CD4-positive, alpha-beta T cell (primary cell): ENCODE data around the gene AP3M1. TPM values are rescaled to one million over a fixed set of nuclear protein-coding genes. Genes with fewer than 3 reads are reported as not detected.

Experiments
- ATAC-seq: fragments of 200-7000 bp; cut with Tn5 transposase; one replicate; pipeline ENCODE4 v1.10.0; 2022; ENCODE audit warnings: mild to moderate bottlenecking; ENCODE audit not compliant: poor library complexity
- CTCF ChIA-PET: fragments of 350-600 bp; sonication (Branson Sonifier 250); formaldehyde crosslinking; loops from one replicate; lab custom pipeline; 2021; ENCODE audit warnings: antibody characterized with exemption, inconsistent platforms; lab: Charles Lee
- POLR2A ChIA-PET: fragments of 350-600 bp; sonication (Branson Sonifier 250); formaldehyde crosslinking; loops from one replicate; lab custom pipeline; 2021; ENCODE audit warnings: antibody characterized with exemption, inconsistent platforms; lab: Charles Lee
- DNase-seq, 14 experiments: peaks; one replicate each; pipeline ENCODE4 v3.0.0-alpha.2; 2013 to 2020; ENCODE audit warnings: mixed read lengths in 2 of 14
- H3K27ac ChIP-seq, 2 donors: one replicate each; pipeline versions ENCODE4 v1.5.1 to v1.7.0; 2013; ENCODE audit warnings: low read length in 2 of 2, low read depth in 1 of 2, mild to moderate bottlenecking in 1 of 2
- H3K27me3 ChIP-seq, 2 experiments: 1 replicate in 1 of 2; 2 replicates in 1 of 2; pipeline versions ENCODE4 v1.6.1 to v1.7.0; 2013; ENCODE audit warnings: low read length in 2 of 2, control low read depth in 1 of 2, mild to moderate bottlenecking in 1 of 2, moderate library complexity in 1 of 2; ENCODE audit not compliant: insufficient read depth in 2 of 2, control insufficient read depth in 1 of 2
- H3K36me3 ChIP-seq: one replicate; pipeline ENCODE4 v1.6.1; 2013; ENCODE audit warnings: low read length, control low read depth; ENCODE audit not compliant: insufficient read depth
- H3K4me1 ChIP-seq: one replicate; pipeline ENCODE4 v1.6.1; 2013; ENCODE audit warnings: low read length, control low read depth; ENCODE audit not compliant: insufficient read depth
- H3K4me3 ChIP-seq: one replicate; pipeline ENCODE4 v1.5.1; 2013; ENCODE audit warnings: mild to moderate bottlenecking, low read length, moderate library complexity
- H3K9me3 ChIP-seq, 2 experiments: 1 replicate in 1 of 2; 2 replicates in 1 of 2; pipeline versions ENCODE4 v1.6.1 to v1.7.0; 2013; ENCODE audit warnings: low read length in 2 of 2, mild to moderate bottlenecking in 2 of 2, control low read depth in 1 of 2, moderate library complexity in 1 of 2; ENCODE audit not compliant: control insufficient read depth in 1 of 2, insufficient read depth in 1 of 2
- H3K27ac Mint-ChIP-seq: one replicate; pipeline ENCODE4 v1.8.0; 2020; ENCODE audit warnings: mixed read lengths
- H3K27me3 Mint-ChIP-seq: one replicate; pipeline ENCODE4 v1.8.0; 2021; ENCODE audit warnings: mixed read lengths
- H3K36me3 Mint-ChIP-seq: one replicate; pipeline ENCODE4 v1.8.0; 2021; ENCODE audit warnings: low read depth, mixed read lengths
- H3K4me1 Mint-ChIP-seq: one replicate; pipeline ENCODE4 v1.8.0; 2021; ENCODE audit warnings: low read depth, mixed read lengths
- H3K4me3 Mint-ChIP-seq: one replicate; pipeline ENCODE4 v1.8.0; 2020; ENCODE audit warnings: mild to moderate bottlenecking, mixed read lengths
- H3K9me3 Mint-ChIP-seq: one replicate; pipeline ENCODE4 v1.8.0; 2020; ENCODE audit warnings: mixed read lengths
- CTCF ChIP-seq: fragments of 200-600 bp; IDR thresholded peaks from one replicate; pipeline ENCODE4 v1.8.0; 2022; ENCODE audit warnings: antibody characterized with exemption, mild to moderate bottlenecking
- intact Hi-C, 2 experiments: fragments of 100-400 bp; cut with DNase I in 1 of 2; cut with micrococcal nuclease in 1 of 2; formaldehyde crosslinking; loops; one replicate each; pipeline versions ENCODE4 v1.15.1 to v1.9.0; 2023 to 2025; cut with DNase I, micrococcal nuclease
- total RNA-seq, 174 experiments: library from RNA in 2 of 174; stranded (reverse) in 2 of 174; gene quantifications; one replicate each; pipeline ENCODE4 v1.2.3 and lab custom pipeline; 2021 to 2026

Gene AP3M1
- total RNA-seq, 2 experiments from 2014 or later: 14.8 to 17.6 TPM

GRCh38 chr10:74160013-74160412, 9.4 kb upstream of the AP3M1 start:
- POLR2A ChIA-PET: no interaction called here
- Mint-ChIP-seq H3K4me1 (peaks cover 18% of the 10 kb centered on the region), H3K4me3 (no peak overlapping the region), H3K36me3 (no peaks in the 10 kb centered on the region), H3K27ac (no peak overlapping the region), H3K9me3 (no peaks in the 10 kb centered on the region), H3K27me3 (no peaks in the 10 kb centered on the region)
- Histone ChIP-seq H3K9me3 (no peaks in the 10 kb centered on the region), H3K27ac (no peak overlapping the region), H3K36me3 (no peaks in the 10 kb centered on the region), H3K4me3 (no peak overlapping the region), H3K27me3 (no peaks in the 10 kb centered on the region), H3K4me1 (no peaks in the 10 kb centered on the region)
- intact Hi-C loops: no loop called here
- no peak for TF ChIP-seq CTCF
- ATAC-seq (no peak), DNase-seq (no peak)
- CTCF ChIA-PET: no interaction called here

- Histone ChIP-seq H3K4me1 (peaks cover 6% of the 10 kb centered on the region), H3K9me3 (no peaks in the 10 kb centered on the region), H3K27me3 (no peaks in the 10 kb centered on the region), H3K4me3 (no peak overlapping the region), H3K36me3 (no peaks in the 10 kb centered on the region), H3K27ac (no peak overlapping the region)
- Mint-ChIP-seq H3K36me3 (no peaks in the 10 kb centered on the region), H3K27ac (no peak overlapping the region), H3K4me1 (peaks cover 32% of the 10 kb centered on the region), H3K4me3 (no peak overlapping the region), H3K9me3 (no peaks in the 10 kb centered on the region), H3K27me3 (no peaks in the 10 kb centered on the region)
- TF ChIP-seq CTCF: no peak
- intact Hi-C loops: loop anchor here in 1 of 2 experiments (10.0 kb wide), 2 partner anchors 372 to 422 kb away; partner anchors contain the start of genes CHCHD1 and ZSWIM8
- POLR2A ChIA-PET: no interaction called here
- CTCF ChIA-PET: interaction anchor here (1.3 kb wide), 1 partner anchor 57 kb away, joined by 3 read pairs; no protein-coding TSS in a partner anchor
- ATAC-seq (no peak), DNase-seq (no peak)
These were observed 6.3 kb upstream of the AP3M1 start for GRCh38 chr10:74156919-74157289.

GRCh38 chr10:74153676-74154075, 3.0 kb upstream of the AP3M1 start:
- no peak for TF ChIP-seq CTCF
- ChIA-PET POLR2A (interaction anchor here (0.9 kb wide), 1 partner anchor 14 kb away, joined by 3 read pairs; no protein-coding TSS in a partner anchor), CTCF (no interaction called here)
- H3K9me3 Mint-ChIP-seq: no peaks in the 10 kb centered on the region
- intact Hi-C loops: loop anchor here (5.0 to 10.0 kb wide), 8 partner anchors 59 to 1079 kb away; partner anchors contain the start of genes CAMK2G (in 1 of the 2), CHCHD1 (in 1 of the 2), KAT6B (in 1 of the 2) and VDAC2 (in 1 of the 2)
- no peak overlapping the region for H3K4me3 ChIP-seq
- no peaks in the 10 kb centered on the region for H3K27me3 Mint-ChIP-seq
- H3K27ac Mint-ChIP-seq: no peak overlapping the region
- no peaks in the 10 kb centered on the region for H3K36me3 ChIP-seq
- H3K4me1 Mint-ChIP-seq: peaks cover 35% of the 10 kb centered on the region
- no peak overlapping the region for H3K4me3 Mint-ChIP-seq
- no peak for ATAC-seq
- no peak for DNase-seq
- H3K27me3 ChIP-seq: no peaks in the 10 kb centered on the region
- no peak overlapping the region for H3K27ac ChIP-seq
- H3K36me3 Mint-ChIP-seq: no peaks in the 10 kb centered on the region
- no peaks in the 10 kb centered on the region for H3K9me3 ChIP-seq
- peaks cover 23% of the 10 kb centered on the region for H3K4me1 ChIP-seq
